Measurements from ENCODE around the gene PHC3. TPM values are rescaled to one million over a fixed set of nuclear protein-coding genes. Genes with fewer than 3 reads are reported as not detected.
"Not testable (repeated sequence)": the region's sequence is repeated elsewhere in the genome, so short reads cannot be mapped to it uniquely, and the experiment has no call there.

PHC3 gene
- total RNA-seq, 1 donor from 2014 or later, result 32.9 TPM

DNA sequence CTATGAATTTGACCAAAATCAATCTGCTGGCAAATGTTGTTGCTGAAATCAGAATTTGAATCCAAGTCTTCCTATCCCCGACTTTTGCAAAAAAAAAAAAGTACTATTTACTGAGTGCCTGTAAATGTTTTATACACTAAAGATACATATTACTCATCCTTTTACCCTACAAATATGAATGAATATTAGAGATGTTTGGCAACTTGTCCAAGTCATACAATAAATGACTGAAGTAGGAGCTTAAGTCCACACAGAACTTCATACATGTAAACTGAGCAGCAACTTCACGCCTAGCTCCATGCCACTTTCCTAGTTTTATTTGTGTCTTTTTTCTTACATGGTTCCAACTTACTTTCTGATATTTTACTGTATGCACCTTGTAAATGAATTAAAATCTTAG, 39.2 kb downstream of the PHC3 start:
- Histone ChIP-seq H3K36me3 (ENCODE audit: control insufficient read depth in 3 of 3, insufficient read depth in 3 of 3, low read length in 3 of 3) (peaks cover 2 to 14% (median 2%) of the 10 kb centered on the region in 3 donors), H3K4me1 (ENCODE audit: control insufficient read depth in 3 of 3, insufficient read depth in 3 of 3, low read length in 3 of 3) (peaks cover 0 to 2% (median 0%) of the 10 kb centered on the region in 3 donors), H3K27me3 (ENCODE audit: control insufficient read depth in 3 of 3, insufficient read depth in 3 of 3, low read length in 3 of 3) (no peaks in the 10 kb centered on the region), H3K4me3 (ENCODE audit: low read length in 3 of 3) (no peak overlapping the region), H3K27ac (ENCODE audit: low read depth, low read length) (no peak overlapping the region), H3K9me3 (ENCODE audit: control insufficient read depth in 3 of 3, low read length in 3 of 3) (no peaks in the 10 kb centered on the region), H3K9ac (ENCODE audit: low read depth in 1 of 3, low read length in 3 of 3) (no peak overlapping the region)

DNA sequence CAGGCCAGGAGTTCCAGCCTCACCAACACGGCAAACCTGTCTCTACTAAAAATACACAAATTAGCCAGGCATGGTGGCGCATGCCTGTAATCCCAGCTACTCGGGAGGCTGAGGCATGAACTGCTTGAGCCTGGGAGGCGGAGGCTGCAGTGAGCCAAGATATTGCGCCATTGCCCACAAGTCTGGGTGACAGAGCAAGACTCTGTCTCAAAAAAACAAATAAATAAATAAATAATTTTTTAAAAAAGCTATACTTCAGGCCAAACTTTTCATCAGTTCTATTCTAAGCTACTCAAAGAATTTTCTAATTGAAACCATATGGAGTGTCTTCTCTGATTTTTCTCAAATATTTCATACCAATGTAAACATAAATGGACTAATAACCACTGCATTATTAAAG, 43.5 kb downstream of the PHC3 start:
- no peak overlapping the region for H3K9ac ChIP-seq (ENCODE audit: low read depth in 1 of 3, low read length in 3 of 3)
- peaks cover 6 to 16% (median 11%) of the 10 kb centered on the region in 3 donors for H3K36me3 ChIP-seq (ENCODE audit: control insufficient read depth in 3 of 3, insufficient read depth in 3 of 3, low read length in 3 of 3)
- H3K9me3 ChIP-seq (ENCODE audit: control insufficient read depth in 3 of 3, low read length in 3 of 3), result no peaks in the 10 kb centered on the region
- no peaks in the 10 kb centered on the region for H3K27me3 ChIP-seq (ENCODE audit: control insufficient read depth in 3 of 3, insufficient read depth in 3 of 3, low read length in 3 of 3)
- H3K27ac ChIP-seq (ENCODE audit: low read depth, low read length), result no peak overlapping the region
- H3K4me3 ChIP-seq (ENCODE audit: low read length in 3 of 3), result no peak overlapping the region
- H3K4me1 ChIP-seq (ENCODE audit: control insufficient read depth in 3 of 3, insufficient read depth in 3 of 3, low read length in 3 of 3), result no peaks in the 10 kb centered on the region

DNA sequence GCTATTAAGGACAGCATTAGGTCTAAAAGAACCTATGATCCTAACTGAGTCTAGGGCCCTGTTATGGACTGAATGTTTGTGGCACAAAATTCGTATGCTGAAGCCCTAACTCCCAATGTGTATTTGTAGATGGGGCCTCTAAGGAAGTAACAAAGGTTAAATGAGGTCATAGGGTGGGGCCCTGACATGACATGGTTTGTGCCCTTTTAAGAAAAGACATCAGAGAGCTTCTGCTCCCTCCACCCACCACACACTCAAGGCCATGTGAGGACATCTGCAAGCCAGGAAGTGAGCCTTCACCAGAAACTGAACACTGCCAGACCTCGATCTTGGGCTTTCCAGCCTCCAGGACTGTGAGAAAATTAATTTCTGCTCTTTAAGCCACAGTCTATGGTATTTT, 49.2 kb downstream of the PHC3 start:
- Histone ChIP-seq H3K4me1 (ENCODE audit: control insufficient read depth in 3 of 3, insufficient read depth in 3 of 3, low read length in 3 of 3) (no peaks in the 10 kb centered on the region), H3K9me3 (ENCODE audit: control insufficient read depth in 3 of 3, low read length in 3 of 3) (no peaks in the 10 kb centered on the region), H3K36me3 (ENCODE audit: control insufficient read depth in 3 of 3, insufficient read depth in 3 of 3, low read length in 3 of 3) (peaks cover 17 to 36% (median 24%) of the 10 kb centered on the region in 3 donors), H3K4me3 (ENCODE audit: low read length in 3 of 3) (no peak overlapping the region), H3K9ac (ENCODE audit: low read depth in 1 of 3, low read length in 3 of 3) (no peak overlapping the region), H3K27ac (ENCODE audit: low read depth, low read length) (no peak overlapping the region), H3K27me3 (ENCODE audit: control insufficient read depth in 3 of 3, insufficient read depth in 3 of 3, low read length in 3 of 3) (no peaks in the 10 kb centered on the region)

DNA sequence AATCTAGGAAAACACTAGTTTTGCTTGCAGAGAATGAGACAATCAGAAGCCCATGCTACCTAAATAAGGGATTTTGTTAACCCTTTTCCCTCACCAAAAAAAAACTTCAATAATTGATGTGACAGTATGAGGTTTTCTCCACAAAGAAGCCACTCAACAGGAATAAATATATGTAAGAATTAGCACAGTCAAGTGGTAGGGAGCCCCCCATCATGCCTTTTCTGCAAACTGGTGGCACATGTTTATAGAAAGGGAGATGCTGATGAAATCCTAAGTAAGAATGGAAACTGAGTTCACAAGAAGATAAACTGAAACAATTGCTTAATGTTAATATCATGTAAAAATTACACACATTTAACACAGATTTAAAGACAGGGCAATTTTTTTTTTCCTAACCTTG, 51.0 kb downstream of the PHC3 start:
- H3K27me3 ChIP-seq (ENCODE audit: control insufficient read depth in 3 of 3, insufficient read depth in 3 of 3, low read length in 3 of 3), result no peaks in the 10 kb centered on the region
- no peaks in the 10 kb centered on the region for H3K9me3 ChIP-seq (ENCODE audit: control insufficient read depth in 3 of 3, low read length in 3 of 3)
- no peak overlapping the region for H3K9ac ChIP-seq (ENCODE audit: low read depth in 1 of 3, low read length in 3 of 3)
- peaks cover 17 to 29% (median 21%) of the 10 kb centered on the region in 3 donors for H3K36me3 ChIP-seq (ENCODE audit: control insufficient read depth in 3 of 3, insufficient read depth in 3 of 3, low read length in 3 of 3)
- no peak overlapping the region for H3K27ac ChIP-seq (ENCODE audit: low read depth, low read length)
- H3K4me1 ChIP-seq (ENCODE audit: control insufficient read depth in 3 of 3, insufficient read depth in 3 of 3, low read length in 3 of 3), result no peaks in the 10 kb centered on the region
- H3K4me3 ChIP-seq (ENCODE audit: low read length in 3 of 3), result no peak overlapping the region

DNA sequence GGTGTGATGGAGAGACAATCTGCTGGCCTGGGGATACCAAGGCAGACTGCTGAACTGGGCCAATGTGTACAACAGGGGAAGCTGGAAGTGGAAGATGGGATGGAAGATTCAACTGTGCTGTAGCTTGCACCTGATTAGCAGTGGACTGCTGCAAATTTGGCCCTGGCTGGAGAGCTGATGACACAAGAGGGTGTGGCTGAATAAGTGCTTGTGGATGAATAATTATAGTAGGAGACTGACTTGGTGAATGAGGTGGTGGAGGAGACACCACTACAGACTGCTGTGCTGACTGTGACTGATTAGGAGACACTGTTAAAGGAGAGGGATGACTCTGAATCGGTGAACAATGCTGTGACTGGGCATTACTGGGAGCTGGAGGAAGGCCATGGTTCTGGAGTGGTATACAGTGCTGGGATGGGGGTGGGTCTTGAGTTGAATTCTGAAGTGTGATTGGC, 52.5 kb downstream of the PHC3 start:
- H3K4me3 ChIP-seq (ENCODE audit: low read length in 3 of 3), result no peak overlapping the region
- no peak overlapping the region for H3K27ac ChIP-seq (ENCODE audit: low read depth, low read length)
- H3K4me1 ChIP-seq (ENCODE audit: control insufficient read depth in 3 of 3, insufficient read depth in 3 of 3, low read length in 3 of 3), result no peaks in the 10 kb centered on the region
- no peaks in the 10 kb centered on the region for H3K9me3 ChIP-seq (ENCODE audit: control insufficient read depth in 3 of 3, low read length in 3 of 3)
- peaks cover 17 to 27% (median 20%) of the 10 kb centered on the region in 3 donors for H3K36me3 ChIP-seq (ENCODE audit: control insufficient read depth in 3 of 3, insufficient read depth in 3 of 3, low read length in 3 of 3)
- H3K27me3 ChIP-seq (ENCODE audit: control insufficient read depth in 3 of 3, insufficient read depth in 3 of 3, low read length in 3 of 3), result no peaks in the 10 kb centered on the region
- no peak overlapping the region for H3K9ac ChIP-seq (ENCODE audit: low read depth in 1 of 3, low read length in 3 of 3)

DNA sequence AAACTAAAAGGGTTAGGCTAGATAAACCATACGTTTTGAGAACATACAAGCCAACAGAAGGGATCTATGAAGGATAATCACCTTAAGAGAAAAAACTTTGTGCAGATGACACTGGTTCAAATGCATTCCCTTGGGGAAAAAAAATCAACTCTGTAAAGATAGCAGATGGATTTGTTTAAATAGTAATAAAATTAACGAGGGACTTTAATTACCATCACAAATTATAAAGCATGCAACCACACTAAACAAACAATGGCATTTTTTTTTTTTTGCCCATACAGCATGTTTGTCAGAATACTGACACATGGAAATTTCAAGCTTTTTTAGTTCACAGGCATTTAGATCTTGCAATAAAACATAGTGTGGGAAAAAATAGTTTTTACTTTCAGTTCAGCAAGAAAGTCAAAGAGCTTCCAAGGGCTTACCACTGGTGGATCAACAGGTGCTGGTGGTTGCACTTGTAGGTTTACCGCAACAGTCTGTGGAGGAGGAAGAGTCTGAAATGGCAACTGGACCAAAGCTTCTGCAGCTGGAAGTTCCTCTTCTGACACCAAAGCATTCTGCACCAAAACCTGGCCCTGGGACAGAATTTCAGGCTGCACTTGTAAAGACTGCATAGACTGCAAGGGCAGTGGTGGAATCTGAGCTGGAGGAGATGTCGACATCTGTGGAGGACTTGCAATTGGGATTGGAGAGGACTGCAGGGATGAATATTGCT, 53.1 kb downstream of the PHC3 start:
- peaks cover 14 to 24% (median 16%) of the 10 kb centered on the region in 3 donors for H3K36me3 ChIP-seq (ENCODE audit: control insufficient read depth in 3 of 3, insufficient read depth in 3 of 3, low read length in 3 of 3)
- H3K4me1 ChIP-seq (ENCODE audit: control insufficient read depth in 3 of 3, insufficient read depth in 3 of 3, low read length in 3 of 3), result no peaks in the 10 kb centered on the region
- H3K27ac ChIP-seq (ENCODE audit: low read depth, low read length), result no peak overlapping the region
- H3K9me3 ChIP-seq (ENCODE audit: control insufficient read depth in 3 of 3, low read length in 3 of 3), result no peaks in the 10 kb centered on the region
- H3K27me3 ChIP-seq (ENCODE audit: control insufficient read depth in 3 of 3, insufficient read depth in 3 of 3, low read length in 3 of 3), result no peaks in the 10 kb centered on the region
- H3K9ac ChIP-seq (ENCODE audit: low read depth in 1 of 3, low read length in 3 of 3), result no peak overlapping the region
- no peak overlapping the region for H3K4me3 ChIP-seq (ENCODE audit: low read length in 3 of 3)

DNA sequence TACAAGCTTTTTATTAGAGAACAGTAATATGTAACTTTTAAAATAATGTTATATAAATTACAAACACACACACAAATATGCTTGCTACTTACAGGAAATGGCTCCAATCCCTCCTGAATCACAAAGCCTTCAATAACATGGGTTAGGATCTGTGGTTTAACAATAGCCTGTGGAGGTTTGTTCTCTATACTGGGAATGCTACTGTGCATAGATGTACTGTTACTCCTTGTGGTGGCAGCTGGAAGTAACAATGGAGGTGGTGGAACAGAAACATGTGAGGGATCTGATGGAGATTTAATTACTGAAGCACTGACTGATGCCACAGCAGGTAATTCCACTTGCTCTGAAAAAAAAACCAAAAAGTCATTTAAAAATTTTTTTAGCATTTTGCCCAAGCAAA, 64.4 kb downstream of the PHC3 start:
- no peak overlapping the region for H3K27ac ChIP-seq (ENCODE audit: low read depth, low read length)
- H3K9me3 ChIP-seq (ENCODE audit: control insufficient read depth in 3 of 3, low read length in 3 of 3), result no peaks in the 10 kb centered on the region
- no peak overlapping the region for H3K4me3 ChIP-seq (ENCODE audit: low read length in 3 of 3)
- H3K27me3 ChIP-seq (ENCODE audit: control insufficient read depth in 3 of 3, insufficient read depth in 3 of 3, low read length in 3 of 3), result no peaks in the 10 kb centered on the region
- no peak overlapping the region for H3K9ac ChIP-seq (ENCODE audit: low read depth in 1 of 3, low read length in 3 of 3)
- peaks cover 15 to 53% (median 47%) of the 10 kb centered on the region in 3 donors for H3K36me3 ChIP-seq (ENCODE audit: control insufficient read depth in 3 of 3, insufficient read depth in 3 of 3, low read length in 3 of 3)
- H3K4me1 ChIP-seq (ENCODE audit: control insufficient read depth in 3 of 3, insufficient read depth in 3 of 3, low read length in 3 of 3), result no peaks in the 10 kb centered on the region

DNA sequence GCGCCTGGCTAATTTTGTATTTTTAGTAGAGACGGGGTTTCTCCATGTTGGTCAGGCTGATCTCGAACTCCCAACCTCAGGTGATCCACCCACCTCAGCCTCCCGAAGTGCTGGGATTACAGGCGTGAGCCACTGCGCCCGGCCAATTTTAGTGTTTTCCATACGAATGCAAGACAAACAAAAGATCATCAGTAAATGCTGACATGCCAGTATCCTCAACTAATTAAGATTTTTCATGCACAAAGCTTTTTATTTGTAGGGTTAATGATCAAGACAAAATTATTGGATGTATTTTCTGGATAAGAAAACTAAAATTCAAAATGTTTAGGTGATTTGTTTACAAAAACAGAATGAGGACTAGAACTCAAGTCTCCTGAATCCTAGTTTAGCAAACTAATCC, 67.4 kb downstream of the PHC3 start:
- not testable (repeated sequence) for H3K4me1 ChIP-seq (ENCODE audit: control insufficient read depth in 3 of 3, insufficient read depth in 3 of 3, low read length in 3 of 3); H3K4me3 ChIP-seq (ENCODE audit: low read length in 3 of 3); H3K9ac ChIP-seq (ENCODE audit: low read depth in 1 of 3, low read length in 3 of 3); H3K27me3 ChIP-seq (ENCODE audit: control insufficient read depth in 3 of 3, insufficient read depth in 3 of 3, low read length in 3 of 3); H3K27ac ChIP-seq (ENCODE audit: low read depth, low read length); H3K9me3 ChIP-seq (ENCODE audit: control insufficient read depth in 3 of 3, low read length in 3 of 3)
- peaks cover 5 to 37% (median 30%) of the 10 kb centered on the region in 3 donors for H3K36me3 ChIP-seq (ENCODE audit: control insufficient read depth in 3 of 3, insufficient read depth in 3 of 3, low read length in 3 of 3)

DNA sequence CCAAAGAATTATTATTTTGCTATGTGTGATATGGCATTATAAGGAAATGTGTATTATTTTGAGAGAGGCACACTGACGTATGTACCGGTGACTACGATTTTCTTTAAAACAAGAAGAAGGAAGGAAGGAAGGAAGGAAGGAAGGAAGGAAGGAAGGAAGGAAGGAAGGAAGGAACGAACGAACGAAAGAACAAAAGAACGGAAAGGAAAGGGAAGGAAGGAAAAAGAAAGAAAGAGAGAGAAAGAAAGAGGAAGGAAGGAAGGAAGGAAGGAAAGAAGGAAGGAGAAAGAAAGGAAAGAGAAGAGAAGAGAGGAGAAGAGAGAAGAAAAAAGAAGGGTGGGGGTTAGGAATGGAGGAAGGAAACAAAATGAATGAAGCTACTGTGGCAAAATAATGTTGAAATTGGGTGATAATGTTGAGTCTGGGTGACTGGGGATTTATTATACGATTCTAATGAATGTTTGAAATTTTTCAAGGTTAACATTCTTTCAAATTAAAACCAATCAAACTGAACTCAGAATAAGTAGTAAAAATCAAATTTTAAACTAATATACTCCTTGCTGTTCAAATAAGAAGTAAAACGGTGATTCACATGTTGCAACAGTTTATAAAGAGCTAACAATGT, 70.3 kb downstream of the PHC3 start:
- Histone ChIP-seq H3K4me3 (ENCODE audit: low read length in 3 of 3) (no peak overlapping the region), H3K4me1 (ENCODE audit: control insufficient read depth in 3 of 3, insufficient read depth in 3 of 3, low read length in 3 of 3) (no peaks in the 10 kb centered on the region), H3K36me3 (ENCODE audit: control insufficient read depth in 3 of 3, insufficient read depth in 3 of 3, low read length in 3 of 3) (peaks cover 5 to 26% (median 18%) of the 10 kb centered on the region in 3 donors), H3K9ac (ENCODE audit: low read depth in 1 of 3, low read length in 3 of 3) (no peak overlapping the region), H3K9me3 (ENCODE audit: control insufficient read depth in 3 of 3, low read length in 3 of 3) (no peaks in the 10 kb centered on the region), H3K27ac (ENCODE audit: low read depth, low read length) (no peak overlapping the region), H3K27me3 (ENCODE audit: control insufficient read depth in 3 of 3, insufficient read depth in 3 of 3, low read length in 3 of 3) (no peaks in the 10 kb centered on the region)

DNA sequence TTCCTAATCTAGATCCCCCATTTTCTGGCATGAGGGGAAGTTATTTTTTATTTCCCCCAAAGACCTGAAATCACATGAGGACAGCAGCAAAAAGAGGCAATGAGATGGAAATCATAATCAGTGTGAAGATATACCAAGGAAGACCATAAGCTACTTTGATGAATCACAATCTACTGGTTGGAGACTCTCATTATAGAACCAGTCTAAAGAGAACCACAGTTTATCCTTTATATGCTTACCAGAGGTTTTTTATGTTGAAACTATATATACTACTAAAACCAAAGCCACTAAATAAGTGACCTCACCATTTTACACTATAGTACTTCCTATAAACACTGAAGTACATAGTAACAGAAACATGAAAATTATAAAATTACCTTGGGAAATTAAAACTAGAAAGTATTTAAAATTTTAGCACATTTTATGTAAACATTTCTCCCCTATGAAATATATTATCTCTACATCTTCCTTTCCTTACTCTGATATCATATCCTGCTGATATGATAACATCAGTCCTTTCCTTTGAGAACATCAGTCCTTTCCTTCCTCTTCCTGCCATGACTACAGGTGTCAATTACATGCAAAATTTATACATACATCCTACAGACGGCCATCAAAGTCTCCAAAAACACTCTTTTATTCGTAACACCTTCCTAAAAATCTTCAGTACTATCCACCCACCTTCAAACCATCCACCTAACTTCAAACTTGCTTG, 71.8 kb downstream of the PHC3 start:
- H3K4me3 ChIP-seq (ENCODE audit: low read length in 3 of 3), result no peak overlapping the region
- peaks cover 0 to 17% (median 11%) of the 10 kb centered on the region in 3 donors for H3K36me3 ChIP-seq (ENCODE audit: control insufficient read depth in 3 of 3, insufficient read depth in 3 of 3, low read length in 3 of 3)
- no peak overlapping the region for H3K9ac ChIP-seq (ENCODE audit: low read depth in 1 of 3, low read length in 3 of 3)
- H3K4me1 ChIP-seq (ENCODE audit: control insufficient read depth in 3 of 3, insufficient read depth in 3 of 3, low read length in 3 of 3), result no peaks in the 10 kb centered on the region
- H3K27ac ChIP-seq (ENCODE audit: low read depth, low read length), result no peak overlapping the region
- no peaks in the 10 kb centered on the region for H3K9me3 ChIP-seq (ENCODE audit: control insufficient read depth in 3 of 3, low read length in 3 of 3)
- H3K27me3 ChIP-seq (ENCODE audit: control insufficient read depth in 3 of 3, insufficient read depth in 3 of 3, low read length in 3 of 3), result no peaks in the 10 kb centered on the region
